Astrocyte (in vitro differentiated cells and primary cell): Measurements from ENCODE around the gene LRRFIP1.

Source experiments
- CTCF ChIP-seq: IDR thresholded peaks from 2 replicates; pipeline ENCODE4 v1.5.1; 2011; ENCODE audit warnings: low read depth, mild to moderate bottlenecking, inconsistent platforms, low read length, moderate library complexity; ENCODE audit not compliant: insufficient read depth
- EZH2 ChIP-seq: IDR thresholded peaks from 2 replicates; pipeline ENCODE4 v1.6.1; 2012; ENCODE audit warnings: mild to moderate bottlenecking, low read length, inconsistent platforms; ENCODE audit not compliant: insufficient read depth

- TF ChIP-seq CTCF, result no peak
- TF ChIP-seq EZH2, result no peak
These were observed 10.8 kb downstream of the LRRFIP1 start for GRCh38 chr2:237638176-237638575.
